Activated CD4-positive, alpha-beta T cell treated with anti-CD3 and anti-CD28 coated beads, Interleukin-2, Interleukin-4, amounts not matched to agents 100 ng/mL and 50 ng/mL, durations not matched to agents 16 hours and 8 hours (primary cell): ENCODE measurements around the gene DKKL1.
A peak's percentile ranks its signal among the peaks of the same experiment; 100 is the strongest.
"Not testable (repeated sequence)": the region's sequence is repeated elsewhere in the genome, so short reads cannot be mapped to it uniquely, and the experiment has no call there.

ENCODE experiments used
- DNase-seq: peaks from one replicate; pipeline ENCODE4 v3.0.0-alpha.2; 2020; ENCODE audit warnings: low spot score

DKKL1 gene

GRCh38 chr19:49363268-49364082 lies at the start of gene DKKL1:
Gene DKKL1, plus strand, starts transcription at chr19:49363877. Its CDS starts 122 bp downstream, at chr19:49363999.
- DNase-seq, result peak; percentile 76

GRCh38 chr19:49315111-49315510 lies 48.6 kb upstream of the DKKL1 start:
- DNase-seq, result no peak

DNA sequence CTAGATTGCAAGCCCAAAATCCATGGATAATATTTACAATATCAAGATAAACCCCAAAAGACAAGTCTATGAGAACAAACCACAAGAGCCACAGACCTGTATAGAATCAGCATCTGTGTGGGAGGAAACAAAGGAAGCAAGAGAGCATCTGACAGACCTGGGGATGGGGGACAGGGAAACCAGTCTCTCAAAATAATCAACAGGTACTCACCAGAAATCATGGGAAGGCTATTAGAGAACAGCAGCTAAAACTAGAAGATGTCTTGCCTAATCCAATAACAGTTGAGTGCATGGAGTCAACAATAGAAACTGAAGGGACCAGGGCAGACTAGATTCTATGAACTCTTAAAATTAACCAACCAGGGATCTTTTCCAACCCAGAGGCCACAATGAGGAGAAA lies 47.4 kb upstream of the DKKL1 start:
- DNase-seq, result no peak

DNA sequence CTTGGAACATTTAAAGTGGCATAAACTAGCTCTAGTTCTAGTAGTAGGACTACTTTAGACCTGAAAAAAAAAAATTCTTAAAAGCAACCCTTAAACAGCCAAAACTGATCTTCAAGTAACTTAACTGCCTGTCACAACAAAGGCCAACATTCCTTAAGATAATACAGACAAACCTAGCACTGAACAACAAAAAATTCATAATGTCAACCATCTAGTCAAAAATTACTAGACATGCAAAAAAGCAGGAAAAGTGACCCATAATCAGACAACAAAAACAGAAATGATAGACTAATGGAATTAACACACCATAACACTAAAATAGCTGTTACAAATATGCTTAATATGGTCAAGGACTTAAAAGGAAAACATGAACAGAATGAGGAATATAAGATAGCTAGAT lies 45.4 kb upstream of the DKKL1 start:
- no peak for DNase-seq

- DNase-seq, result no peak
These were observed 38.7 kb upstream of the DKKL1 start, which contains the start of gene SLC6A16 for GRCh38 chr19:49324801-49325576. Gene SLC6A16, minus strand, starts transcription at chr19:49325191. Its CDS starts 13,844 bp downstream, at chr19:49311347.

GRCh38 chr19:49325756-49326155 lies 37.9 kb upstream of the DKKL1 start:
- DNase-seq, result not testable (repeated sequence)

GRCh38 chr19:49326165-49326704 lies 37.4 kb upstream of the DKKL1 start:
- DNase-seq, result no peak

DNA sequence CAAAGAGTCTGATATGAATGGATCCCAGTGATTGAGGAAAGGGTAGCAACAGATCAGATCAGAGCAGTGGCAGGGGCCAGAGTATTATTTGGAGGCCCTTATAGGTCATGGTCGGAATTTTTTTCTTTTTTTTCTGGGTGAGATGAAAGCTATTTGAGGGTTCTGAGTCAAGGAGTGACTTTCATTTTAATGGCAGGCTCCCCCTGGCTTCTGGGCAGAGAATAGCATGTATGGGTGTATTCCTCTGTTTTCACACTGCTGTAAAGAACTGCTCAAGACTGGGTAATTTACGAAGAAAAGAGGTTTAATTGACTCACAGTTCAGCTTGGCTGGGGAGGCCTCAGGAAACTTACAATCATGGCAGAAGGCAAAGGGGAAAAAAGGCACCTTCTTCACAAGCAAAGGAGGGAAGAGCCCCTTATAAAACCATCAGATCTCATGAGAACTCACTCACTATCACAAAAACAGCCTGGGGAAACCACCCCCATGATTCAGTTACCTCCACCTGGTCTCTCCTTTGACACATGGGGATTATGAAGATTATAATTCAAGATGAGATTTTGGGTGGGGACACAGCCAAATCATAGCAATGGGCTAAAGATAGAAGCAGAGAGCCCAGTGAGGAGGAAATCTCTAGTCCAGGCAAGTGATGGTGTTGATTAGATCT lies 35.7 kb upstream of the DKKL1 start:
- DNase-seq, result peak; percentile 55

DNA sequence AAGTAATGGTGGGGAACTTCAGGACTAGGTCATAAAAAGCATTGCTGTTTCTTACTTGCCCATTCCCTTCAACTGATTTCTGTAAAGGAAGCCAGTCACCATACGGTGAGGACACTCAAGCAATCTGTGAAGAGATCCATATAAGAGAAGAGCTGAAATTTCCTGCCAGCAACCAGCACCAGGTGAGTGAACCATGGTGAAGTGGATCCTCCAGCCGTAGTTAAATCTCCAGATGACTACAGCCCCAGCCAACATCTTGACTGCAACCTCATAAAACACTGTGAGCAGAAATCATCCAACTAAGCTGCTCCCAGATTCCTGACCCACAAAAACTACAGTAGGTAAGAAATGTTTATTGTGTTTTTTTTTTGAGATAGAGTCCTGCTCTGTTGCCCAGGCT lies 34.9 kb upstream of the DKKL1 start:
- DNase-seq, result no peak

DNA sequence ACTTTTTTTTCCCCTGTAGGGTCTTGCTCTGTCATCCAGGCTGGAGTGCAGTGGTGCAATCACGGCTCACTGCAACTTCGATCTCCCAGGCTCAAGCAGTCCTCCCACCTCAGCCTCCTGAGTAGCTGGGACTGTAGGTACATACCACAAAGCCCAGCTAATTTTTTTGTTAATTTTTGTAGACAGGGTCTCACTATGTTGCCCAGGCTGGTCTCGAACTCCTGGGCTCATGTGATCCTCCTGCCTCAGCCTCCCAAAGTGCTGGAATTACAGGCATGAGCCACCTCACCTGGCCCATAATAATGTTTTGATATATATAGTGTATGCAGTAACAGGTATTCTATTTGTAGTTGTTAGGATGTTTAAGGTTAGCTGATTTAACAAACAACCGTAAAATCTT lies 32.5 kb upstream of the DKKL1 start:
- not testable (repeated sequence) for DNase-seq

DNA sequence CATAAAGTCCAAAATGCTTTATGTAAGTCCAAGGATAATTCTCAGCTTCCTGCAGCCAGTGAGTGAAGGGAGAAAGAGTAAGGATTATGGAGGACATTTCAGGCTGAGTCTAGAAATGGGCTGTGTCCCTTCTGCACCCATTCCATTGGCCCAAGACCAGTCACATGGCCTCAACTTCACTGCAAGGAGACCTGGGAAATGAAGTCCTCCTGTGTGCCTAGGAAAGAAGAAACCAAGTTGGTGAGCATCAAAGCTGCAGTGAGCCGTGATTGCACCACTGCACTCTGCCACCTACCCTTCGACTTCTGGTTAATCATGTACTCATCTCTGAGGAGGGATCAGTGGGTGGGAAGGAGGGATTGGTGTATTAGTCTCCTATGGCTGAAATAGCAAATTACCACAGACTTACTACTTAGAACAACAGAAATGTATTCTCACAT lies 32.0 kb upstream of the DKKL1 start:
- peak; percentile 76 for DNase-seq

- not testable (repeated sequence) for DNase-seq
These were observed 30.8 kb upstream of the DKKL1 start for GRCh38 chr19:49332691-49333417.

DNA sequence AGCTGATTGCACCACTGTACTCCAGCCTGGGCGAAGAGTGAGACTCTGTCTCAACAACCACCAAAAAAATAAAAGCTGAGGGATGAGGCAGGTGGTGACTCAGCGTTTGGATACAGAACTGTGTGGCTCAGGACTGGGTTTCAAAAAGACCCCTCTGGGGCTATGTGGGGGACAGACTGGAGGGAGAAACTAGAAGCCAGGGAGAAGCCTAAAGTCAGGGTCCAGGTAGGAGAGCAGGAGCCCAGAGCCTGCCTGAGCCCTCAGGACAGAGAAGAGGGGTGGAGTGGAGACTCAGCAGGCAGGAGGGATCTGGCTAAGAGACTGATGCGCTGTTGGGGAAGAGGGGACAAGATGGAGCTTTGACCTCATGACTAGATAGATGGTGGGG lies 30.3 kb upstream of the DKKL1 start:
- no peak for DNase-seq

DNA sequence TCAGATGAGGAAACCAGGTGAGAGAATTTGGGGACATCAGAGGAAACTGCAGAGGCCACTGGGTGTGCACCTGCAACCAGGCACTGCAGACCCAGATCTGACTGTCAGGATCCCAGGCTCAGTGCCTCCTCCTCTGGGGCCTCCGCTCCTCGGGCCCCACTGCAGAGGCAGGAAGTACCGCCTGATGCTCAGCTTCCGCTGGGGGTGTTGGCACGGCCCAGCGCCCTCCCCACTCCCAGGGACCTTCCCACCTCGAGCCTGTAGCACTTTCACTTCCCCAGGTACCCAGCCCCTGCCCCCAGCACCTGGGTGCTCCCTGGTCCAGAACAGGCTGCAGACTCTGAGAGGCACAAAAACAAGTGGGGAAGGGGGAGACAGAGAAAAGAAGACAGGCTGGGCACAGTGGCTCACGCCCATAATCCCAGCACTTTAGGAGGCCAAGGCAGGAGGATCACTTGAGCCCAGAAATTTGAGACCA lies 29.8 kb upstream of the DKKL1 start:
- peak; percentile 73 for DNase-seq

- DNase-seq, result peak; percentile 50
These were observed 28.4 kb upstream of the DKKL1 start, which contains the start of gene CD37 for GRCh38 chr19:49335071-49335783. Gene CD37, plus strand, starts transcription at chr19:49335406. Its CDS starts 135 bp downstream, at chr19:49335541.

DNA sequence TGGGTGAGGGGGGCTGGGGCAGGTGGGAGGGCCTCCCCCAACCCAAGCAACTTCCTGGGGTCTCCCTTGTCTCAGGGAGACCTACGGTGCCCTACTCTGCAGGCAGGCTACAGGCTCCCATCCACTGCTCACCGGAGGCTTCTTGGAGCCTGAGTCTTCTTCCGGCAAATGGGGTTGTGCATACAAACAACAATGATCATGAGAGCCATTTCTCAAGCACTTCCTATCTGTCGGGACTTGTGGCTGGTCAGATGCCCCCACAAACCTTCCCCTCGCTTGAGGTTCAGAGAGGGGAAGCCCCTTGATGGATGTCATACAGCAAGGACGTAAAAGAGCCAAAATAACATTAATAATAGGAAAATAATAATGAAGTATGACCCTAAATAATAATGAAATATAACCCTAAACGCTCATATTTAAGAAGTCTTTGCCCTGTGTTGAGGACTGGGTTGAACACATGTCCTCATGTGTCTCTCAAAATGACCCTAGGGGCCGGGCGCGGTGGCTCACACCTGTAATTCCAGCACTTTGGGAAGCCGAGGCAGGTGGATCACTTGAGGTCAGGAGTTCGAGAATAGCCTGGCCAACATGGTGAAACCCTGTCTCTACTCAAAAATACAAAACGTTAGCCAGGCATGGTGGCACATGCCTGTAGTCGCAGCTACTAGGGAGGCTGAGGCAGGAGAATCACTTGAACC lies 27.7 kb upstream of the DKKL1 start:
- peak; percentile 42 for DNase-seq

GRCh38 chr19:49336482-49337266 lies 27.0 kb upstream of the DKKL1 start:
- DNase-seq, result no peak

- no peak for DNase-seq
These were observed 26.2 kb upstream of the DKKL1 start for GRCh38 chr19:49337267-49338022.
